Renal cortex interstitium (tissue), 3 donors: ENCODE data around the gene MORF4L2. TPM values are rescaled to one million over a fixed set of nuclear protein-coding genes. Genes with fewer than 3 reads are reported as not detected.

Source experiments
- polyA plus RNA-seq, 3 donors: library from polyadenylated mRNA; unstranded; fragments of 120-200 nt; gene quantifications; one replicate each; pipeline ENCODE4 v1.2.1, GENCODE V29; 2013; ENCODE audit not compliant: insufficient read length in 3 of 3

Gene MORF4L2
- polyA plus RNA-seq, 3 donors, result 307 to 357 (median 325) TPM

Other genes starting within 250 kb of the MORF4L2 start
- gene RAB40A, start 167.2 kb downstream of the MORF4L2 start, polyA plus RNA-seq, result 1 to 10 TPM; 2.9 to 4.7 (median 3.4) TPM
- gene TCEAL4, start 101.2 kb downstream of the MORF4L2 start, polyA plus RNA-seq, result 100 to 1,000 TPM; 173 to 190 (median 180) TPM
- 10 to 100 TPM; 35.3 to 37.1 (median 35.6) TPM for gene TCEAL3, start 78.7 kb downstream of the MORF4L2 start, polyA plus RNA-seq
- gene TCEAL1, start 57.7 kb downstream of the MORF4L2 start, polyA plus RNA-seq, result 10 to 100 TPM; 28.3 to 29.7 (median 28.4) TPM
- 1 to 10 TPM in 2 of 3 donors, under 1 TPM in 1; 0.85 to 1.4 (median 1.2) TPM for gene TMEM31, start 24.2 kb upstream of the MORF4L2 start, polyA plus RNA-seq
- 1 to 10 TPM; 4.4 to 9.6 (median 5.0) TPM for gene PLP1, start 90.1 kb upstream of the MORF4L2 start, polyA plus RNA-seq
- 1 to 10 TPM; 2.3 to 2.6 (median 2.4) TPM for gene RAB9B, start 145.6 kb upstream of the MORF4L2 start, polyA plus RNA-seq